Measurements from ENCODE around the gene CALML6.
"Not testable (repeated sequence)": the region's sequence is repeated elsewhere in the genome, so short reads cannot be mapped to it uniquely, and the experiment has no call there.

The CALML6 gene

GRCh38 chr1:1926886-1927660, 12.0 kb downstream of the CALML6 start:
- no peaks in the 10 kb centered on the region for H3K36me3 ChIP-seq (ENCODE audit: insufficient read depth, low read length)
- H2AFZ ChIP-seq (ENCODE audit: low read length, unreplicated experiment) = no peak overlapping the region
- no peaks in the 10 kb centered on the region for H3K79me2 ChIP-seq (ENCODE audit: control insufficient read depth, insufficient read depth, low read length, unreplicated experiment)
- no peaks in the 10 kb centered on the region for H3K4me1 ChIP-seq (ENCODE audit: control insufficient read depth, insufficient read depth, low read length, unreplicated experiment)
- H3K27me3 ChIP-seq (ENCODE audit: insufficient read depth, low read length) = no peaks in the 10 kb centered on the region
- no peak overlapping the region for H3K4me3 ChIP-seq (ENCODE audit: low read depth, low read length)
- no peak overlapping the region for H3K27ac ChIP-seq (ENCODE audit: low read depth, low read length)

- no peak overlapping the region for H3K4me3 ChIP-seq (ENCODE audit: low read depth, low read length)
- no peak overlapping the region for H3K27ac ChIP-seq (ENCODE audit: low read depth, low read length)
These were observed 12.7 kb downstream of the CALML6 start for GRCh38 chr1:1927751-1928150.

DNA sequence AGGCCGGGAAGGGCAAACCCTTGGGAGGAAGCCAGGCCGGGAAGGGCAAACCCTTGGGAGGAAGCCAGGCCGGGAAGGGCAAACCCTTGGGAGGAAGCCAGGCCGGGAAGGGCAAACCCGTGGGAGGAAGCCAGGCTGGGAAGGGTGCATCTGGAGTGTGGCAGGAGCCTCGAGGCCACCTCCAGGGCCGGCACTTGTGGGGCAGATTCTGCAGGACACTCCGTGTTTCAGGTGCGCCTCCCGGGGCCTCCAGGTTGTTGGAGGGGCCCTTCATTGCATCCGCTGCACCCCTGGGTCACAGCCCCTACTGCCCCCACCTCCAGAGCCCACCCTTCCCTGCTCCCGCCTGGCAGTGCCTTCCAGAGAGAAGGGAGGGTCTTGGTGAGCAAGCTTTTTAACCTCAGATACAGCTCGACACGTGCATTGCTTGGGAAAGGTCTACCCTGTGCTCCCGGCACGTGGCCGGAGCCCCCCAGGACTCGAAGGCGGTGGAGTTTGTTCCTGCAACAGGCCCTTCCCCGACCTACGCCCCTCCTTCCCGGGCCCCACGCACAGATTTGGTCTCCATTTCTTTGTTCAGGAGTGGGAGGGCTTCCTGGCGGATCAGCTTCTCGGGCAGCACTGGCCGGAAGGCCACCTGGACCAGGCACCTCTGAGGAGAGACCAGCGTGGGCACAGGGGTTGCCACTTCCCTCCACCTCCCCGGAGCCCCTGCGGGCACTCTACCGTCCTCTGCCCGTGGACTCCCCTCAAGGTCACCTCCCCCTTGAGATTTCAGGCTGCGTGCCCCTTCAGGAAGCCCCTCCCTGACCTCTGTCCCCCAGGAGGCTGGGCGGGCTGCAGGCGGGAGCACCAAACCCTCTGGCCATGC, 13.4 kb downstream of the CALML6 start:
- no peaks in the 10 kb centered on the region for H3K36me3 ChIP-seq (ENCODE audit: insufficient read depth, low read length)
- H3K4me3 ChIP-seq (ENCODE audit: low read depth, low read length) = no peak overlapping the region
- no peaks in the 10 kb centered on the region for H3K27me3 ChIP-seq (ENCODE audit: insufficient read depth, low read length)
- H3K4me1 ChIP-seq (ENCODE audit: control insufficient read depth, insufficient read depth, low read length, unreplicated experiment) = no peaks in the 10 kb centered on the region
- H2AFZ ChIP-seq (ENCODE audit: low read length, unreplicated experiment) = no peak overlapping the region
- H3K79me2 ChIP-seq (ENCODE audit: control insufficient read depth, insufficient read depth, low read length, unreplicated experiment) = no peaks in the 10 kb centered on the region
- H3K27ac ChIP-seq (ENCODE audit: low read depth, low read length) = no peak overlapping the region

More at GRCh38 chr1:1927751-1928150, 12.7 kb downstream of the CALML6 start:
- Histone ChIP-seq H3K79me2 (ENCODE audit: control insufficient read depth, insufficient read depth, low read length, unreplicated experiment) (no peaks in the 10 kb centered on the region), H2AFZ (ENCODE audit: low read length, unreplicated experiment) (no peak overlapping the region), H3K27me3 (ENCODE audit: insufficient read depth, low read length) (no peaks in the 10 kb centered on the region), H3K4me1 (ENCODE audit: control insufficient read depth, insufficient read depth, low read length, unreplicated experiment) (no peaks in the 10 kb centered on the region), H3K36me3 (ENCODE audit: insufficient read depth, low read length) (no peaks in the 10 kb centered on the region)

GRCh38 chr1:1929102-1929638, 14.1 kb downstream of the CALML6 start:
- H3K27ac ChIP-seq (ENCODE audit: low read depth, low read length) = no peak overlapping the region
- no peaks in the 10 kb centered on the region for H3K27me3 ChIP-seq (ENCODE audit: insufficient read depth, low read length)

GRCh38 chr1:1929639-1930545, 14.8 kb downstream of the CALML6 start:
- H3K27ac ChIP-seq (ENCODE audit: low read depth, low read length) = no peak overlapping the region
- no peaks in the 10 kb centered on the region for H3K27me3 ChIP-seq (ENCODE audit: insufficient read depth, low read length)
- H3K4me1 ChIP-seq (ENCODE audit: control insufficient read depth, insufficient read depth, low read length, unreplicated experiment) = no peaks in the 10 kb centered on the region
- H3K36me3 ChIP-seq (ENCODE audit: insufficient read depth, low read length) = no peaks in the 10 kb centered on the region
- no peaks in the 10 kb centered on the region for H3K79me2 ChIP-seq (ENCODE audit: control insufficient read depth, insufficient read depth, low read length, unreplicated experiment)
- H2AFZ ChIP-seq (ENCODE audit: low read length, unreplicated experiment) = no peak overlapping the region
- no peak overlapping the region for H3K4me3 ChIP-seq (ENCODE audit: low read depth, low read length)

More at GRCh38 chr1:1929102-1929638, 14.1 kb downstream of the CALML6 start:
- H3K36me3 ChIP-seq (ENCODE audit: insufficient read depth, low read length) = no peaks in the 10 kb centered on the region
- H3K4me1 ChIP-seq (ENCODE audit: control insufficient read depth, insufficient read depth, low read length, unreplicated experiment) = no peaks in the 10 kb centered on the region
- no peaks in the 10 kb centered on the region for H3K79me2 ChIP-seq (ENCODE audit: control insufficient read depth, insufficient read depth, low read length, unreplicated experiment)
- no peak overlapping the region for H3K4me3 ChIP-seq (ENCODE audit: low read depth, low read length)
- no peak overlapping the region for H2AFZ ChIP-seq (ENCODE audit: low read length, unreplicated experiment)

DNA sequence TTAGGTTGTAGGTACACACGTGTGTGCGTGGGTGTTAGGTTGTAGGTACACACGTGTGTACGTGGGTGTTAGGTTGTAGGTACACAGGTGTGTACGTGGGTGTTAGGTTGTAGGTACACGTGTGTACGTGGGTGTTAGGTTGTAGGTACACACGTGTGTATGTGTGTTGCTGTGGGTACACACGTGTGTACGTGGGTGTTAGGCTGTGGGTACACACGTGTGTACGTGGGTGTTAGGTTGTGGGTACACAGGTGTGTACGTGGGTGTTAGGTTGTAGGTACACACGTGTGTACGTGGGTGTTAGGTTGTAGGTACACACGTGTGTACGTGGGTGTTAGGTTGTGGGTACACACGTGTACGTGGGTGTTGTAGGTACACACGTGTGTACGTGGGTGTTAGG, 19.8 kb downstream of the CALML6 start:
- H3K79me2 ChIP-seq (ENCODE audit: control insufficient read depth, insufficient read depth, low read length, unreplicated experiment); H3K36me3 ChIP-seq (ENCODE audit: insufficient read depth, low read length); H3K4me3 ChIP-seq (ENCODE audit: low read depth, low read length); H2AFZ ChIP-seq (ENCODE audit: low read length, unreplicated experiment); H3K27ac ChIP-seq (ENCODE audit: low read depth, low read length); H3K4me1 ChIP-seq (ENCODE audit: control insufficient read depth, insufficient read depth, low read length, unreplicated experiment): not testable (repeated sequence)
- H3K27me3 ChIP-seq (ENCODE audit: insufficient read depth, low read length) = peaks cover 12% of the 10 kb centered on the region; the same call in 1 of the 2 replicates

GRCh38 chr1:1937061-1937460, 22.0 kb downstream of the CALML6 start:
- H3K27ac ChIP-seq (ENCODE audit: low read depth, low read length) = no peak overlapping the region
- H3K36me3 ChIP-seq (ENCODE audit: insufficient read depth, low read length) = no peaks in the 10 kb centered on the region
- H3K4me3 ChIP-seq (ENCODE audit: low read depth, low read length) = no peak overlapping the region
- H3K4me1 ChIP-seq (ENCODE audit: control insufficient read depth, insufficient read depth, low read length, unreplicated experiment) = no peaks in the 10 kb centered on the region
- H3K27me3 ChIP-seq (ENCODE audit: insufficient read depth, low read length) = peaks cover 21% of the 10 kb centered on the region
- H2AFZ ChIP-seq (ENCODE audit: low read length, unreplicated experiment) = no peak overlapping the region
- H3K79me2 ChIP-seq (ENCODE audit: control insufficient read depth, insufficient read depth, low read length, unreplicated experiment) = no peaks in the 10 kb centered on the region

DNA sequence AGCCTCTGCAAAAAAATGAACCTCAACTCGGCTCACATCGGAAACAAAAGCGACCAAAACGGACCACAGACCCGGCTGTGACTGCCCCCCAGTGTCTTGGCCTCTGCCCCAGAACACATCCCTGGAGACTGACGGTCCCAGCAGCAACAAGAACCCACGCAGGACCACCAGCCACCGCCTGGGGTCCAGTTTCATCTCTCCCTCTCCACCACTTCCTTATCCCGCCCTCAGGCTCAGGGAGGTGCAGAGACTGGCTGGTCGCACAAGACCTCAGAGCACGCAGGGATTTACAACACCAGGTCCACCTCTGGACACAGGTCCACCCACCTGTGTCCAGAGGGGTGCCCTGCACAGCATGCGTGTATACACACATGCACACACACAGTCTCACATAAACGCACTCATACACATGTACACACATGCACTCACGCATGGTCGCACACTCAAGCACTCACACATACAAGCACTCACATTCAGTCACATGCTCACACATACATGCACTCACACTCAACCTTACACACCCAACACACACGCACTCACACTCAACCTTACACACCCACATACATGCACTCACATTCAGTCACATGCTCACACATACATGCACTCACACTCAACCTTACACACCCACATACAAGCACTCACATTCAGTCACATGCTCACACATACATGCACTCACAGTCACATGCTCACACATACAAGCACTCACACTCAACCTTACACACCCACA, 22.7 kb downstream of the CALML6 start:
- Histone ChIP-seq H3K27me3 (ENCODE audit: insufficient read depth, low read length) (peaks cover 26% of the 10 kb centered on the region), H3K27ac (ENCODE audit: low read depth, low read length) (no peak overlapping the region), H3K36me3 (ENCODE audit: insufficient read depth, low read length) (no peaks in the 10 kb centered on the region), H3K79me2 (ENCODE audit: control insufficient read depth, insufficient read depth, low read length, unreplicated experiment) (no peaks in the 10 kb centered on the region), H3K4me3 (ENCODE audit: low read depth, low read length) (no peak overlapping the region), H3K4me1 (ENCODE audit: control insufficient read depth, insufficient read depth, low read length, unreplicated experiment) (no peaks in the 10 kb centered on the region), H2AFZ (ENCODE audit: low read length, unreplicated experiment) (no peak overlapping the region)

DNA sequence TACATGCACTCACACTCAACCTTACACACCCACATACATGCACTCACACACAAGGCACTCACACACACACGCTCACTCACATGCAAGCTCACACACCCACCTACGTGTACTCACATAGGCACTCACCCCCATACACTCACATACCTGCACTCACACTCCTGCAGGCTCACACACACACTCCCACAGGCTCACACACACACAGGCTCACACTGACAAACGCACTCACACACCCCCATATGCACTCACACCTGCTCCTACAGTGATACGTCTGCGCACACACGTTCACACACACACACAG, 23.2 kb downstream of the CALML6 start:
- Histone ChIP-seq H2AFZ (ENCODE audit: low read length, unreplicated experiment) (no peak overlapping the region), H3K79me2 (ENCODE audit: control insufficient read depth, insufficient read depth, low read length, unreplicated experiment) (no peaks in the 10 kb centered on the region), H3K4me1 (ENCODE audit: control insufficient read depth, insufficient read depth, low read length, unreplicated experiment) (no peaks in the 10 kb centered on the region), H3K36me3 (ENCODE audit: insufficient read depth, low read length) (no peaks in the 10 kb centered on the region), H3K4me3 (ENCODE audit: low read depth, low read length) (no peak overlapping the region), H3K27me3 (ENCODE audit: insufficient read depth, low read length) (peaks cover 26% of the 10 kb centered on the region), H3K27ac (ENCODE audit: low read depth, low read length) (no peak overlapping the region)
